Spleen (tissue), 11 donors: ENCODE data around the gene GALNT18. TPM values are rescaled to one million over a fixed set of nuclear protein-coding genes. Genes with fewer than 3 reads are reported as not detected.
"Not testable (repeated sequence)": the region's sequence is repeated elsewhere in the genome, so short reads cannot be mapped to it uniquely, and the experiment has no call there.

Experiments used
- DNase-seq: peaks from one replicate; pipeline ENCODE4 v3.0.0-alpha.2; 2020
- H3K27ac ChIP-seq, 8 donors: fragments of 200-600 bp; sonication (generic) in 7 of 8; 1 replicate in 4 of 8; 2 replicates in 4 of 8; pipeline versions ENCODE4 v1.5.0 to v1.8.0; 2016 to 2021; ENCODE audit warnings: inconsistent platforms in 4 of 8, mild to moderate bottlenecking in 4 of 8, moderate library complexity in 1 of 8
- H3K27me3 ChIP-seq, 7 donors: fragments of 200-600 bp; sonication (generic) in 6 of 7; replicated peaks in 1 of 7; 1 replicate in 4 of 7; 2 replicates in 3 of 7; pipeline versions ENCODE4 v1.5.0 to v1.8.0; 2016 to 2021; ENCODE audit warnings: inconsistent platforms in 3 of 7, mild to moderate bottlenecking in 1 of 7
- H3K36me3 ChIP-seq, 6 donors: fragments of 200-600 bp; sonication (generic) in 5 of 6; 1 replicate in 4 of 6; 2 replicates in 2 of 6; pipeline versions ENCODE4 v1.5.0 to v1.8.0; 2016 to 2021; ENCODE audit warnings: inconsistent platforms in 2 of 6
- H3K4me1 ChIP-seq, 6 donors: fragments of 200-600 bp; sonication (generic) in 5 of 6; 1 replicate in 3 of 6; 2 replicates in 3 of 6; pipeline versions ENCODE4 v1.5.0 to v1.8.0; 2016 to 2021; ENCODE audit warnings: inconsistent platforms in 3 of 6
- H3K4me3 ChIP-seq, 8 donors: fragments of 200-600 bp; sonication (generic) in 7 of 8; 1 replicate in 4 of 8; 2 replicates in 4 of 8; pipeline versions ENCODE4 v1.5.0 to v1.8.0; 2016 to 2021; ENCODE audit warnings: inconsistent platforms in 4 of 8, mild to moderate bottlenecking in 4 of 8, moderate library complexity in 2 of 8
- H3K9me3 ChIP-seq, 8 donors: fragments of 200-600 bp; sonication (generic) in 7 of 8; 1 replicate in 4 of 8; 2 replicates in 4 of 8; pipeline versions ENCODE4 v1.5.0 to v1.8.0; 2016 to 2021; ENCODE audit warnings: inconsistent platforms in 4 of 8
- POLR2A ChIP-seq, 3 donors: fragments of 450-650 bp; IDR thresholded peaks; one replicate each; pipeline ENCODE4 v1.5.1; 2017; ENCODE audit warnings: antibody characterized with exemption in 3 of 3, mild to moderate bottlenecking in 1 of 3
- POLR2AphosphoS5 ChIP-seq, 3 donors: sonication (generic); formaldehyde crosslinking; IDR thresholded peaks; one replicate each; pipeline ENCODE4 v1.5.1; 2017; ENCODE audit warnings: antibody characterized with exemption in 3 of 3
- WGBS, 5 donors: extraction: QIAGEN DNeasy Blood & Tissue Kit in 3 of 5; methylation state at CpG; one replicate each; pipeline versions ENCODE4 v1.1.5 to v1.1.7; 2013 to 2018; 5-methylcytosine and 5-hydroxymethylcytosine counted together
- intact Hi-C: fragments of 100-400 bp; cut with DNase I; formaldehyde crosslinking; loops from one replicate; pipeline ENCODE4 v1.15.0; 2023; ENCODE audit warnings: low total_unique reads
- polyA plus RNA-seq, 3 donors: library from polyadenylated mRNA; stranded (reverse); fragments of 200-250 nt; gene quantifications; one replicate each; pipeline ENCODE4 v1.2.1, GENCODE V29; 2013
- total RNA-seq, 7 donors: library from RNA; depleted of rRNA in 3 of 7; stranded (reverse); fragments of >200 nt in 3 of 7; fragmentation: NEBNext Ultra II Directional in 4 of 7; extraction: Animal tissue kit (Norgen Biotek cat#: 25700) in 4 of 7; gene quantifications; one replicate each; pipeline versions ENCODE4 v1.1.0 to v1.2.1, GENCODE V29; 2016 to 2021
- TF ChIP-seq, protein P1 (sequence below), 11 experiments: fragments of 200-600 bp in 7 of 11; fragments of 450-650 bp in 4 of 11; sonication (generic) in 4 of 11; IDR thresholded peaks in 8 of 11; conservative IDR thresholded peaks in 3 of 11; 1 replicate in 7 of 11; 2 replicates in 4 of 11; pipeline versions ENCODE4 v1.4.0 to v1.8.0; 2016 to 2021; ENCODE audit warnings: antibody characterized with exemption in 11 of 11, inconsistent platforms in 4 of 11, mild to moderate bottlenecking in 1 of 11
- donor health status: healthy with polysubstance abuse.
- donor health status: DM: no; HTN: no; CAD: no; lungs with moderate emphysema.
- donor health status: DM: no; HTN: no; CAD: no.
- donor health status: Bipolar disorder and iron deficiency.
- donor health status: healthy.
- donor health status: DM: no; HTN: no; CAD: no.
- donor health status: DM: yes; HTN: yes; CAD: no.

Gene GALNT18
- total and polyA plus RNA-seq, 10 donors, result 0.87 to 6.9 (median 3.9) TPM

DNA sequence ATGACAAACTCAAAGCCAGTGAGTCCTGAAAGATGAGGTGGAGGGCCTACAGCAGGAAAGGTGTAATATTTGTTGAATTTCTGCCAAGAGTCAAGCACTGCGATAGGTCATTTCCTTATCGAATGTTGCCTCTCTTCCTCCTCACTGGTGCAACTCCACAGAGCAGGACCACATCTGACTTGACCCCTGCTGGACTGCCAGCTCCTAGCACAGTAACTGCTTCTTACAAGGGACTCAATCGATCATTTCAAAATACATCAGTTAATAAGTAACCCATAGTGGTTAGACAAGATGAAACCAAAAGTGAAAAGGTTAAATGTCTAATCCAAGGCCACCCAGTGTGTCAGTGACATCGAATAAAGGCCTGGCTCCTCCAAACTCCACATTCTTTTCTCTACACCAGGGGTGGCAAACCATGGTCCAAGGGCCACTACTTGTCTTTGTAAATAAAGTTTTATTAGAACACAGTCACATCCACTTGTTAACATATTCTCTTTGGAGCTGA is 170.3 kb downstream of the GALNT18 start:
- H3K4me3 ChIP-seq, result no peak overlapping the region
- H3K27me3 ChIP-seq, result no peaks in the 10 kb centered on the region
- DNase-seq, result no peak
- TF ChIP-seq, protein P1, sequence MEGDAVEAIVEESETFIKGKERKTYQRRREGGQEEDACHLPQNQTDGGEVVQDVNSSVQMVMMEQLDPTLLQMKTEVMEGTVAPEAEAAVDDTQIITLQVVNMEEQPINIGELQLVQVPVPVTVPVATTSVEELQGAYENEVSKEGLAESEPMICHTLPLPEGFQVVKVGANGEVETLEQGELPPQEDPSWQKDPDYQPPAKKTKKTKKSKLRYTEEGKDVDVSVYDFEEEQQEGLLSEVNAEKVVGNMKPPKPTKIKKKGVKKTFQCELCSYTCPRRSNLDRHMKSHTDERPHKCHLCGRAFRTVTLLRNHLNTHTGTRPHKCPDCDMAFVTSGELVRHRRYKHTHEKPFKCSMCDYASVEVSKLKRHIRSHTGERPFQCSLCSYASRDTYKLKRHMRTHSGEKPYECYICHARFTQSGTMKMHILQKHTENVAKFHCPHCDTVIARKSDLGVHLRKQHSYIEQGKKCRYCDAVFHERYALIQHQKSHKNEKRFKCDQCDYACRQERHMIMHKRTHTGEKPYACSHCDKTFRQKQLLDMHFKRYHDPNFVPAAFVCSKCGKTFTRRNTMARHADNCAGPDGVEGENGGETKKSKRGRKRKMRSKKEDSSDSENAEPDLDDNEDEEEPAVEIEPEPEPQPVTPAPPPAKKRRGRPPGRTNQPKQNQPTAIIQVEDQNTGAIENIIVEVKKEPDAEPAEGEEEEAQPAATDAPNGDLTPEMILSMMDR (IDR thresholded peaks at IDR 0.05 in 8 of 11, conservative IDR thresholded peaks at IDR 0.05 in 3 of 11), result no peak
- H3K36me3 ChIP-seq, result no peaks in the 10 kb centered on the region
- intact Hi-C loops, result no loop called here
- no peak overlapping the region for H3K27ac ChIP-seq
- H3K4me1 ChIP-seq, result no peaks in the 10 kb centered on the region
- WGBS, 5 donors, result 64 to 79% (median 69%) methylated on average over 4 of the region's 4 CpGs
- no peaks in the 10 kb centered on the region for H3K9me3 ChIP-seq

DNA sequence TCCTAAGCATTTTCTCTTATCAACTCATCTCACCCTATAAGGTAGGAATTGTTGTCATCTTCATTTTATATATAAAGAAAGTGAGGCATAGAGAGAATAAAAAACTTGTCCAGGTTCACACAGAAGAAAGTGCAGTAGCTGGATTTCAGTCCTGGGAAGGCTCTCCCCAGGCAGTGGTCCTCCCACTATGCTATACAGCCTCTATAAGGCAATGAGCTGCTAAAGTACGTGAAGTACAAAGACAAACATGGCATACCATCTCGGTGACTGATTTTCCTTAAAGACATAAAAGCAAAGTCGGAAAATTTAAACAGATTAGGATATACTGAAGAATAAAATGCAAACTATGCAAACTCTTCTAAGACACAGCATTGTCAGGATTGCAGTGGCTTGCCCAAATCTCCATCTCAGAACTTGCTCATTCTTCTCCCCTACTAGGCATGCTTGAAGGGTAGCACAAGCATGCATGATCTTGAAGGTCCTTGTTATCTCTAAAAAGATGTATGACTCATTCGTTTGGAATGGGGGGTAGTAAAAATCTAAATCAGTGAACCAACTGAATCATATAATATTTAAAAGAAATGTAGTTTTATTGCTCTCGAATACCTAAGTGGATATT is 171.0 kb downstream of the GALNT18 start:
- TF ChIP-seq POLR2A (IDR thresholded peaks at IDR 0.05), result no peak
- TF ChIP-seq, protein P1 (IDR thresholded peaks at IDR 0.05 in 8 of 11, conservative IDR thresholded peaks at IDR 0.05 in 3 of 11), result no peak
- TF ChIP-seq POLR2AphosphoS5 (IDR thresholded peaks at IDR 0.05), result no peak
- no peaks in the 10 kb centered on the region for H3K9me3 ChIP-seq
- 69 to 91% (median 80%) methylated on average over 5 of the region's 5 CpGs for WGBS, 5 donors
- intact Hi-C loops, result no loop called here
- no peak for DNase-seq
- H3K27me3 ChIP-seq, result no peaks in the 10 kb centered on the region
- H3K27ac ChIP-seq, result no peak overlapping the region
- H3K4me1 ChIP-seq, result no peaks in the 10 kb centered on the region
- H3K4me3 ChIP-seq, result no peak overlapping the region
- H3K36me3 ChIP-seq, result no peaks in the 10 kb centered on the region

DNA sequence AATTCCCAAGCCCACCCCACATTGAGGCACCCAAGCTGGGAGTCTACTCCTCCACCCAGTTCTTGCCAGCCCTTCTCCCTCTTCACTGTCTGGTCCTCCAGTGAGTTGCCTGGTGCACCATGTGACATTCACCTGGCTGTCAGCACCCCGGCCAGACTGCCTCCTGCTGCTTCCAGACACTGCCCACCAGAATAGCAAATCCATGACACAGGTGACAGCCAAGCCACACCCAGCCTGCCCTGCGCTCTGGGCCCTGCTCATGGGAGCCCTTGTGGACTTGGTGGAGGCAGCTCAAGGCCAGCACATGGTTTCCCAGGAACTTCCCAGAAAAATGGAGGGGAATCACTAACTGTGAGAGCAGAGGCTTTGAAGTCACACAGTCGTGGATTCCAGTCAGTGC is 172.5 kb downstream of the GALNT18 start:
- Histone ChIP-seq H3K4me1 (no peaks in the 10 kb centered on the region), H3K27ac (no peak overlapping the region), H3K9me3 (no peaks in the 10 kb centered on the region), H3K27me3 (no peaks in the 10 kb centered on the region), H3K4me3 (no peak overlapping the region), H3K36me3 (no peaks in the 10 kb centered on the region)
- 84 to 95% (median 89%) methylated on average over 2 to 3 of the region's 3 CpGs for WGBS, 5 donors
- intact Hi-C loops, result no loop called here
- TF ChIP-seq POLR2AphosphoS5 (IDR thresholded peaks at IDR 0.05) (no peak), POLR2A (IDR thresholded peaks at IDR 0.05) (no peak)
- TF ChIP-seq, protein P1 (IDR thresholded peaks at IDR 0.05 in 8 of 11, conservative IDR thresholded peaks at IDR 0.05 in 3 of 11), result no peak
- DNase-seq, result no peak

DNA sequence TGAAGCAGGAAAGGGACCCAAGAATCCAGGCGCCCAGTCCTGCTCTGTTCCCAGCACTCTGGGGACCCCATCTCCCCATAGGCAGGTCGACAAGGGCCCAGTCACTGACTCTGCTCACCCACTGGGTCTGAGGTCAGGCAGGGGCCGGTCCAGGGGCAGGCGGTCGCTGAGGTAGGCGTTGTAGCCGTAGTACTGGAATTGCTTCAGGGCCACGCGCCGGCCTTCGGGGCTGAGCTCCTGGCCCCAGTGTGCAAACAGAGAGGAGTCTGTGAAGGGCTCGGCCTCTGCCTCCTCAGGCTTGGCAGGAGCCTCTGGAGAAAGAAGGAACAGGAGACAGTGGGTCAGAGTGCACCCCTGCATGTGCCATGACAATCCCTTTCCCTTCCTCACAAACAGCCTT is 173.2 kb downstream of the GALNT18 start:
- TF ChIP-seq, protein P1 (IDR thresholded peaks at IDR 0.05 in 8 of 11, conservative IDR thresholded peaks at IDR 0.05 in 3 of 11), result no peak
- TF ChIP-seq POLR2A (IDR thresholded peaks at IDR 0.05), result no peak
- no peak for TF ChIP-seq POLR2AphosphoS5 (IDR thresholded peaks at IDR 0.05)
- H3K4me3 ChIP-seq, result no peak overlapping the region
- no peak overlapping the region for H3K27ac ChIP-seq
- intact Hi-C loops, result no loop called here
- no peaks in the 10 kb centered on the region for H3K27me3 ChIP-seq
- H3K9me3 ChIP-seq, result no peaks in the 10 kb centered on the region
- WGBS, 5 donors, result 86 to 95% (median 95%) methylated on average over 3 to 12 of the region's 12 CpGs
- H3K4me1 ChIP-seq, result no peaks in the 10 kb centered on the region
- no peaks in the 10 kb centered on the region for H3K36me3 ChIP-seq
- DNase-seq, result no peak

DNA sequence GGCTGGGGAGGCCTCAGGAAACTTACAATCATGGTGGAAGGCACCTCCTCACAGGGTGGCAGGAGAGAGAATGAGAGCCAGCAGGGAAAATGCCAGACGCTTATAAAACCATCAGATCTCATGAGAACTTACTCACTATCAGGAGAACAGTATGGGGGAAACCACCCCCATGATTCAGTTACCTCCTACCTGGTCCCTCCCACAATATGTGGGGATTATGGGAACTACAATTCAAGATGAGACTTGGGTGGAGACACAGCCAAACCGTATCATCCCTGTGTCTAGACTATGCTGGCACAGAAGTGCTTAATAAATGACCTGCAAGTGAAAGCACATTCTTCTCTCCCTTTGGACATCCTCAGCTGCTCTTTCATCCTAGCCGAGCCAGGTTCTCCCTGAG is 174.2 kb downstream of the GALNT18 start:
- WGBS, 5 donors, result 76 to 97% (median 93%) methylated on average over 3 of the region's 3 CpGs
- H3K9me3 ChIP-seq, H3K27me3 ChIP-seq, H3K4me1 ChIP-seq, intact Hi-C loops, H3K36me3 ChIP-seq, H3K27ac ChIP-seq, H3K4me3 ChIP-seq, DNase-seq: not testable (repeated sequence)
